Suprapubic skin (tissue), 4 donors: ENCODE measurements around the gene TGM3.

Experiments used
- POLR2A ChIP-seq, 2 donors: fragments of 450-650 bp; IDR thresholded peaks; one replicate each; pipeline ENCODE4 v1.6.1; 2017; ENCODE audit warnings: antibody characterized with exemption in 2 of 2, mild to moderate bottlenecking in 2 of 2, moderate library complexity in 2 of 2
- POLR2AphosphoS5 ChIP-seq, 3 donors: sonication (generic); formaldehyde crosslinking; IDR thresholded peaks; one replicate each; pipeline ENCODE4 v1.6.1; 2017; ENCODE audit warnings: antibody characterized with exemption in 3 of 3
- TF ChIP-seq, protein P1 (sequence below), 2 donors: fragments of 200-600 bp in 1 of 2; fragments of 450-650 bp in 1 of 2; sonication (generic) in 1 of 2; IDR thresholded peaks; one replicate each; pipeline ENCODE4 v1.5.1; 2016 to 2019; ENCODE audit warnings: antibody characterized with exemption in 2 of 2, mild to moderate bottlenecking in 1 of 2, moderate library complexity in 1 of 2

GRCh38 chr20:2379511-2380229, 83.9 kb downstream of the TGM3 start:
- TF ChIP-seq, protein P1, sequence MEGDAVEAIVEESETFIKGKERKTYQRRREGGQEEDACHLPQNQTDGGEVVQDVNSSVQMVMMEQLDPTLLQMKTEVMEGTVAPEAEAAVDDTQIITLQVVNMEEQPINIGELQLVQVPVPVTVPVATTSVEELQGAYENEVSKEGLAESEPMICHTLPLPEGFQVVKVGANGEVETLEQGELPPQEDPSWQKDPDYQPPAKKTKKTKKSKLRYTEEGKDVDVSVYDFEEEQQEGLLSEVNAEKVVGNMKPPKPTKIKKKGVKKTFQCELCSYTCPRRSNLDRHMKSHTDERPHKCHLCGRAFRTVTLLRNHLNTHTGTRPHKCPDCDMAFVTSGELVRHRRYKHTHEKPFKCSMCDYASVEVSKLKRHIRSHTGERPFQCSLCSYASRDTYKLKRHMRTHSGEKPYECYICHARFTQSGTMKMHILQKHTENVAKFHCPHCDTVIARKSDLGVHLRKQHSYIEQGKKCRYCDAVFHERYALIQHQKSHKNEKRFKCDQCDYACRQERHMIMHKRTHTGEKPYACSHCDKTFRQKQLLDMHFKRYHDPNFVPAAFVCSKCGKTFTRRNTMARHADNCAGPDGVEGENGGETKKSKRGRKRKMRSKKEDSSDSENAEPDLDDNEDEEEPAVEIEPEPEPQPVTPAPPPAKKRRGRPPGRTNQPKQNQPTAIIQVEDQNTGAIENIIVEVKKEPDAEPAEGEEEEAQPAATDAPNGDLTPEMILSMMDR (IDR thresholded peaks at IDR 0.05), result no peak
- no peak for TF ChIP-seq POLR2A (IDR thresholded peaks at IDR 0.05)
- TF ChIP-seq POLR2AphosphoS5 (IDR thresholded peaks at IDR 0.05), result no peak
